HuH-7.5 (cell line): ENCODE results near the gene SORL1.

Source experiments
- DNase-seq: peaks from one replicate; pipeline ENCODE4 v3.0.0; 2011; ENCODE audit warnings: low spot score

SORL1 gene

GRCh38 chr11:121426476-121427399 lies 25.4 kb upstream of the SORL1 start:
- DNase-seq = peak; percentile 27

GRCh38 chr11:121427400-121427744 lies 24.7 kb upstream of the SORL1 start:
- DNase-seq = no peak

GRCh38 chr11:121429556-121429955 lies 22.6 kb upstream of the SORL1 start:
- no peak for DNase-seq

GRCh38 chr11:121431820-121432526 lies 20.1 kb upstream of the SORL1 start:
- no peak for DNase-seq

- DNase-seq = no peak
Observed at GRCh38 chr11:121435132-121435531, 17.0 kb upstream of the SORL1 start.

- no peak for DNase-seq
Observed at GRCh38 chr11:121435551-121436511, 16.3 kb upstream of the SORL1 start.

- no peak for DNase-seq
Observed at GRCh38 chr11:121437018-121437685, 15.0 kb upstream of the SORL1 start.

- DNase-seq = no peak
Observed at GRCh38 chr11:121437686-121438078, 14.4 kb upstream of the SORL1 start.

GRCh38 chr11:121439337-121439736 lies 12.8 kb upstream of the SORL1 start:
- no peak for DNase-seq

GRCh38 chr11:121439759-121440158 lies 12.4 kb upstream of the SORL1 start:
- DNase-seq = no peak

- DNase-seq = no peak
Observed at GRCh38 chr11:121441521-121441920, 10.6 kb upstream of the SORL1 start.

GRCh38 chr11:121443688-121444275 lies 8.3 kb upstream of the SORL1 start:
- no peak for DNase-seq

GRCh38 chr11:121444526-121444925 lies 7.6 kb upstream of the SORL1 start:
- DNase-seq = no peak

GRCh38 chr11:121445071-121445768 lies 6.9 kb upstream of the SORL1 start:
- DNase-seq = no peak

GRCh38 chr11:121446752-121447156 lies 5.4 kb upstream of the SORL1 start:
- no peak for DNase-seq

- DNase-seq = no peak
Observed at GRCh38 chr11:121448011-121448410, 4.1 kb upstream of the SORL1 start.

- no peak for DNase-seq
Observed at GRCh38 chr11:121448431-121448941, 3.6 kb upstream of the SORL1 start.

- DNase-seq = no peak
Observed at GRCh38 chr11:121449123-121449522, 3.0 kb upstream of the SORL1 start.

GRCh38 chr11:121449626-121450025 lies 2.5 kb upstream of the SORL1 start:
- DNase-seq = no peak

- no peak for DNase-seq
Observed at GRCh38 chr11:121450401-121450800, 1.7 kb upstream of the SORL1 start.
